GM12874 (cell line): ENCODE results near the gene HCN2.

Experiments
- TF ChIP-seq, protein P1 (sequence below): IDR thresholded peaks from 2 replicates; pipeline ENCODE4 v1.5.1; 2011; ENCODE audit warnings: low read depth, mild to moderate bottlenecking, control low read depth, low read length, moderate library complexity; ENCODE audit not compliant: insufficient read depth

Gene HCN2

GRCh38 chr19:658916-659839 is 69.5 kb downstream of the HCN2 start:
- TF ChIP-seq, protein P1, sequence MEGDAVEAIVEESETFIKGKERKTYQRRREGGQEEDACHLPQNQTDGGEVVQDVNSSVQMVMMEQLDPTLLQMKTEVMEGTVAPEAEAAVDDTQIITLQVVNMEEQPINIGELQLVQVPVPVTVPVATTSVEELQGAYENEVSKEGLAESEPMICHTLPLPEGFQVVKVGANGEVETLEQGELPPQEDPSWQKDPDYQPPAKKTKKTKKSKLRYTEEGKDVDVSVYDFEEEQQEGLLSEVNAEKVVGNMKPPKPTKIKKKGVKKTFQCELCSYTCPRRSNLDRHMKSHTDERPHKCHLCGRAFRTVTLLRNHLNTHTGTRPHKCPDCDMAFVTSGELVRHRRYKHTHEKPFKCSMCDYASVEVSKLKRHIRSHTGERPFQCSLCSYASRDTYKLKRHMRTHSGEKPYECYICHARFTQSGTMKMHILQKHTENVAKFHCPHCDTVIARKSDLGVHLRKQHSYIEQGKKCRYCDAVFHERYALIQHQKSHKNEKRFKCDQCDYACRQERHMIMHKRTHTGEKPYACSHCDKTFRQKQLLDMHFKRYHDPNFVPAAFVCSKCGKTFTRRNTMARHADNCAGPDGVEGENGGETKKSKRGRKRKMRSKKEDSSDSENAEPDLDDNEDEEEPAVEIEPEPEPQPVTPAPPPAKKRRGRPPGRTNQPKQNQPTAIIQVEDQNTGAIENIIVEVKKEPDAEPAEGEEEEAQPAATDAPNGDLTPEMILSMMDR = no peak

GRCh38 chr19:660793-661426 is 71.2 kb downstream of the HCN2 start:
- TF ChIP-seq, protein P1 = no peak

- TF ChIP-seq, protein P1 = no peak
Measured at GRCh38 chr19:661427-662196, 71.9 kb downstream of the HCN2 start.

GRCh38 chr19:662207-662961 is 72.7 kb downstream of the HCN2 start:
- TF ChIP-seq, protein P1 = no peak

GRCh38 chr19:662962-663681 is 73.4 kb downstream of the HCN2 start, which contains the start of gene RNF126:
Gene RNF126 (minus strand): TSS chr19:663214. CDS start chr19:663121, 93 bp downstream.
- TF ChIP-seq, protein P1 = no peak

- TF ChIP-seq, protein P1 = no peak
Measured at GRCh38 chr19:663682-664117, 74.0 kb downstream of the HCN2 start.
